ENCODE data around the gene C5AR2.

DNA sequence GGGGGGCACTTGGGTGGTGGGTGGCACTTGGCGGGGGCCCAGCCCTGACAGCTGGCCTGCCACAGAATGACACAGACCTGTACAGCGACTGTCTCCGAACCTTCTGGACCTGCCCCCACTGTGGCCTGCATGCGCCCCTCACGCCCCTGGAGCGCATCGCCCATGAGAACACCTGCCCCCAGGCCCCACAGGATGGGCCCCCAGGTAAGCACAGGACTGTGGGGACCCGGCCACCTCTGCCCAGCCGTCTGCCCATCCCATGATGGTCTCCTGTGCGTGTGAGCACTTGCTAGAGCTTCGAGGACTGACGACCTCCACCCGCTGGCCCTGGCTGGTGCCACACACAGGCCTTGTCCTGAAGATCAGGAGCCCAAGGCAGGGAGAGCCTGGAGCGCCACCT lies 49.1 kb downstream of the C5AR2 start:
- TF ChIP-seq, protein P1, sequence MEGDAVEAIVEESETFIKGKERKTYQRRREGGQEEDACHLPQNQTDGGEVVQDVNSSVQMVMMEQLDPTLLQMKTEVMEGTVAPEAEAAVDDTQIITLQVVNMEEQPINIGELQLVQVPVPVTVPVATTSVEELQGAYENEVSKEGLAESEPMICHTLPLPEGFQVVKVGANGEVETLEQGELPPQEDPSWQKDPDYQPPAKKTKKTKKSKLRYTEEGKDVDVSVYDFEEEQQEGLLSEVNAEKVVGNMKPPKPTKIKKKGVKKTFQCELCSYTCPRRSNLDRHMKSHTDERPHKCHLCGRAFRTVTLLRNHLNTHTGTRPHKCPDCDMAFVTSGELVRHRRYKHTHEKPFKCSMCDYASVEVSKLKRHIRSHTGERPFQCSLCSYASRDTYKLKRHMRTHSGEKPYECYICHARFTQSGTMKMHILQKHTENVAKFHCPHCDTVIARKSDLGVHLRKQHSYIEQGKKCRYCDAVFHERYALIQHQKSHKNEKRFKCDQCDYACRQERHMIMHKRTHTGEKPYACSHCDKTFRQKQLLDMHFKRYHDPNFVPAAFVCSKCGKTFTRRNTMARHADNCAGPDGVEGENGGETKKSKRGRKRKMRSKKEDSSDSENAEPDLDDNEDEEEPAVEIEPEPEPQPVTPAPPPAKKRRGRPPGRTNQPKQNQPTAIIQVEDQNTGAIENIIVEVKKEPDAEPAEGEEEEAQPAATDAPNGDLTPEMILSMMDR (optimal IDR thresholded peaks at IDR 0.05 in 1 of 3, IDR thresholded peaks at IDR 0.05 in 1 of 3, conservative IDR thresholded peaks at IDR 0.05 in 1 of 3; ENCODE audit: extremely low read depth in 1 of 3, insufficient read depth in 2 of 3, low read length in 3 of 3): no peak
- no peak for TF ChIP-seq EZH2 (IDR thresholded peaks at IDR 0.05; ENCODE audit: low read length)

All from keratinocyte (primary cell).